Measurements from ENCODE around the gene IRF2BP1.

DNA sequence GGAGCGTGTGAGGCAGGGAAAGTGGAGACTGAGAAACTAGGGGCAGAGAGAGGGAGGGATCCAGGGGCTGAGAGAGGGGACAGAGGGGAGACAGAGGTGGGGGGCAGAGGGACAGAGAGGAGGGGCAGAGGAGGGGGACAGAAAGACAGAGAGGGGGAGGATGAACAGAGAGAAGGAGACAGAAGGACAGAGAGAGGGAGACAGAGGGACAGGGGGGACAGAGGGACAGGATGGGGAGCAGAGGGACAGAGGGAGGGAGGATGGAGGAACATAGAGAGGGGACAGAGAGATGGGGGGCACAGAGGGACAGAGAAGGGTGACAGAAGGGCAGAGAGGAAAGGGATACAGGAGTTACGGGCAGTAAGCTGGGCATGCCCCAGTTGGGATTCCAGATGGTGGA is 43.3 kb upstream of the IRF2BP1 start:
- TF ChIP-seq, protein P1, sequence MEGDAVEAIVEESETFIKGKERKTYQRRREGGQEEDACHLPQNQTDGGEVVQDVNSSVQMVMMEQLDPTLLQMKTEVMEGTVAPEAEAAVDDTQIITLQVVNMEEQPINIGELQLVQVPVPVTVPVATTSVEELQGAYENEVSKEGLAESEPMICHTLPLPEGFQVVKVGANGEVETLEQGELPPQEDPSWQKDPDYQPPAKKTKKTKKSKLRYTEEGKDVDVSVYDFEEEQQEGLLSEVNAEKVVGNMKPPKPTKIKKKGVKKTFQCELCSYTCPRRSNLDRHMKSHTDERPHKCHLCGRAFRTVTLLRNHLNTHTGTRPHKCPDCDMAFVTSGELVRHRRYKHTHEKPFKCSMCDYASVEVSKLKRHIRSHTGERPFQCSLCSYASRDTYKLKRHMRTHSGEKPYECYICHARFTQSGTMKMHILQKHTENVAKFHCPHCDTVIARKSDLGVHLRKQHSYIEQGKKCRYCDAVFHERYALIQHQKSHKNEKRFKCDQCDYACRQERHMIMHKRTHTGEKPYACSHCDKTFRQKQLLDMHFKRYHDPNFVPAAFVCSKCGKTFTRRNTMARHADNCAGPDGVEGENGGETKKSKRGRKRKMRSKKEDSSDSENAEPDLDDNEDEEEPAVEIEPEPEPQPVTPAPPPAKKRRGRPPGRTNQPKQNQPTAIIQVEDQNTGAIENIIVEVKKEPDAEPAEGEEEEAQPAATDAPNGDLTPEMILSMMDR (IDR thresholded peaks at IDR 0.05), result no peak
- TF ChIP-seq EZH2 (IDR thresholded peaks at IDR 0.05), result no peak
